ENCODE results near the gene PYGM.

PYGM gene

GRCh38 chr11:64778223-64778472 is 18.4 kb upstream of the PYGM start:
- TF ChIP-seq, protein P1, sequence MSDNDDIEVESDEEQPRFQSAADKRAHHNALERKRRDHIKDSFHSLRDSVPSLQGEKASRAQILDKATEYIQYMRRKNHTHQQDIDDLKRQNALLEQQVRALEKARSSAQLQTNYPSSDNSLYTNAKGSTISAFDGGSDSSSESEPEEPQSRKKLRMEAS (IDR thresholded peaks at IDR 0.05) = no peak
- no peak for TF ChIP-seq FOXM1 (IDR thresholded peaks at IDR 0.05; ENCODE audit: borderline replicate concordance, low read depth)
- no peak for TF ChIP-seq ZBTB7A (IDR thresholded peaks at IDR 0.05; ENCODE audit: low read depth)
- no peak for TF ChIP-seq EGR1 (IDR thresholded peaks at IDR 0.05)
- TF ChIP-seq RAD21 (IDR thresholded peaks at IDR 0.05; ENCODE audit: low read depth) = no peak
- no peak; the same call in 1 of the 2 replicates for TF ChIP-seq TCF12 (IDR thresholded peaks at IDR 0.05; ENCODE audit: low read depth)
- no peak for TF ChIP-seq TEAD4 (IDR thresholded peaks at IDR 0.05)
- no peak for TF ChIP-seq NFIC (IDR thresholded peaks at IDR 0.05)
- TF ChIP-seq TAF1 (IDR thresholded peaks at IDR 0.05; ENCODE audit: low read depth) = no peak
- no peak for TF ChIP-seq CREB1 (IDR thresholded peaks at IDR 0.05; ENCODE audit: low read depth)
- TF ChIP-seq, protein P2, sequence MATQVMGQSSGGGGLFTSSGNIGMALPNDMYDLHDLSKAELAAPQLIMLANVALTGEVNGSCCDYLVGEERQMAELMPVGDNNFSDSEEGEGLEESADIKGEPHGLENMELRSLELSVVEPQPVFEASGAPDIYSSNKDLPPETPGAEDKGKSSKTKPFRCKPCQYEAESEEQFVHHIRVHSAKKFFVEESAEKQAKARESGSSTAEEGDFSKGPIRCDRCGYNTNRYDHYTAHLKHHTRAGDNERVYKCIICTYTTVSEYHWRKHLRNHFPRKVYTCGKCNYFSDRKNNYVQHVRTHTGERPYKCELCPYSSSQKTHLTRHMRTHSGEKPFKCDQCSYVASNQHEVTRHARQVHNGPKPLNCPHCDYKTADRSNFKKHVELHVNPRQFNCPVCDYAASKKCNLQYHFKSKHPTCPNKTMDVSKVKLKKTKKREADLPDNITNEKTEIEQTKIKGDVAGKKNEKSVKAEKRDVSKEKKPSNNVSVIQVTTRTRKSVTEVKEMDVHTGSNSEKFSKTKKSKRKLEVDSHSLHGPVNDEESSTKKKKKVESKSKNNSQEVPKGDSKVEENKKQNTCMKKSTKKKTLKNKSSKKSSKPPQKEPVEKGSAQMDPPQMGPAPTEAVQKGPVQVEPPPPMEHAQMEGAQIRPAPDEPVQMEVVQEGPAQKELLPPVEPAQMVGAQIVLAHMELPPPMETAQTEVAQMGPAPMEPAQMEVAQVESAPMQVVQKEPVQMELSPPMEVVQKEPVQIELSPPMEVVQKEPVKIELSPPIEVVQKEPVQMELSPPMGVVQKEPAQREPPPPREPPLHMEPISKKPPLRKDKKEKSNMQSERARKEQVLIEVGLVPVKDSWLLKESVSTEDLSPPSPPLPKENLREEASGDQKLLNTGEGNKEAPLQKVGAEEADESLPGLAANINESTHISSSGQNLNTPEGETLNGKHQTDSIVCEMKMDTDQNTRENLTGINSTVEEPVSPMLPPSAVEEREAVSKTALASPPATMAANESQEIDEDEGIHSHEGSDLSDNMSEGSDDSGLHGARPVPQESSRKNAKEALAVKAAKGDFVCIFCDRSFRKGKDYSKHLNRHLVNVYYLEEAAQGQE (IDR thresholded peaks at IDR 0.05; ENCODE audit: low read depth) = no peak
- no peak for TF ChIP-seq CEBPB (IDR thresholded peaks at IDR 0.05)
- TF ChIP-seq USF1 (IDR thresholded peaks at IDR 0.05) = no peak
- TF ChIP-seq EP300 (IDR thresholded peaks at IDR 0.05; ENCODE audit: borderline replicate concordance) = no peak
- no peak for TF ChIP-seq YY1 (IDR thresholded peaks at IDR 0.05; ENCODE audit: low read depth)

- TF ChIP-seq TCF12 (IDR thresholded peaks at IDR 0.05; ENCODE audit: low read depth) = no peak
- no peak for TF ChIP-seq CREB1 (IDR thresholded peaks at IDR 0.05; ENCODE audit: low read depth)
- no peak for TF ChIP-seq RAD21 (IDR thresholded peaks at IDR 0.05; ENCODE audit: low read depth)
- TF ChIP-seq TEAD4 (IDR thresholded peaks at IDR 0.05) = no peak
- TF ChIP-seq YY1 (IDR thresholded peaks at IDR 0.05; ENCODE audit: low read depth) = no peak
- TF ChIP-seq, protein P2 (IDR thresholded peaks at IDR 0.05; ENCODE audit: low read depth) = peak; percentile 77
Measured at GRCh38 chr11:64777449-64778222, 17.9 kb upstream of the PYGM start.

- no peak for TF ChIP-seq CREB1 (IDR thresholded peaks at IDR 0.05; ENCODE audit: low read depth)
- TF ChIP-seq YY1 (IDR thresholded peaks at IDR 0.05; ENCODE audit: low read depth) = no peak
- no peak for TF ChIP-seq NFIC (IDR thresholded peaks at IDR 0.05)
- TF ChIP-seq RAD21 (IDR thresholded peaks at IDR 0.05; ENCODE audit: low read depth) = no peak
- no peak for TF ChIP-seq TEAD4 (IDR thresholded peaks at IDR 0.05)
- no peak for TF ChIP-seq CEBPB (IDR thresholded peaks at IDR 0.05)
- TF ChIP-seq ZBTB7A (IDR thresholded peaks at IDR 0.05; ENCODE audit: low read depth) = no peak
- TF ChIP-seq USF1 (IDR thresholded peaks at IDR 0.05) = no peak
Measured at GRCh38 chr11:64776875-64777274, 17.1 kb upstream of the PYGM start.

DNA sequence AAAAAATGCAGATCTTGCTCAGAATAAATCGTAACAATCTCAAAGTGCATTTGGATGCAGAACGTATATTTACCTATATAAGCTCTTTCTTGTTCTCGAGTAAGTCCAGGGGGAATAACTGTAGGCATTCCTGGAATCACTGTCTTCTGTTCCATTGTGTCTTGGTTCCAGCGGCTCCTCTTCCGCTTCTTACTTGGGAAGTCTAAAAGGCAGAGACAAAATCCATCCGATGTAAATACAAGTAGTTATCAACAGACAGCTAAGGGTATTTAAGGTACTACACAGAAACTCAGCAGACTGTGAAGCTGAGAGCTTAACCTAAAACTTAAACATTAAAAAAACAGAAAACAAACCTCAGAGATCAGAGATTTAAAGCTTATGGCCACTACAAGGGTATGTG is 16.7 kb upstream of the PYGM start:
- no peak for TF ChIP-seq CEBPB (IDR thresholded peaks at IDR 0.05)
- no peak for TF ChIP-seq EGR1 (IDR thresholded peaks at IDR 0.05)
- no peak for TF ChIP-seq USF1 (IDR thresholded peaks at IDR 0.05)
- TF ChIP-seq TAF1 (IDR thresholded peaks at IDR 0.05; ENCODE audit: low read depth) = no peak
- no peak for TF ChIP-seq TCF12 (IDR thresholded peaks at IDR 0.05; ENCODE audit: low read depth)
- TF ChIP-seq, protein P1 (IDR thresholded peaks at IDR 0.05) = no peak
- no peak for TF ChIP-seq RAD21 (IDR thresholded peaks at IDR 0.05; ENCODE audit: low read depth)
- no peak for TF ChIP-seq YY1 (IDR thresholded peaks at IDR 0.05; ENCODE audit: low read depth)

- no peak for TF ChIP-seq EGR1 (IDR thresholded peaks at IDR 0.05)
- TF ChIP-seq TAF1 (IDR thresholded peaks at IDR 0.05; ENCODE audit: low read depth) = no peak
- TF ChIP-seq, protein P2 (IDR thresholded peaks at IDR 0.05; ENCODE audit: low read depth) = no peak
- TF ChIP-seq USF1 (IDR thresholded peaks at IDR 0.05) = no peak
- TF ChIP-seq, protein P1 (IDR thresholded peaks at IDR 0.05) = no peak
- no peak for TF ChIP-seq ZBTB7A (IDR thresholded peaks at IDR 0.05; ENCODE audit: low read depth)
- TF ChIP-seq CEBPB (IDR thresholded peaks at IDR 0.05) = no peak
- no peak for TF ChIP-seq CREB1 (IDR thresholded peaks at IDR 0.05; ENCODE audit: low read depth)
- no peak for TF ChIP-seq YY1 (IDR thresholded peaks at IDR 0.05; ENCODE audit: low read depth)
- no peak for TF ChIP-seq TCF12 (IDR thresholded peaks at IDR 0.05; ENCODE audit: low read depth)
- TF ChIP-seq EP300 (IDR thresholded peaks at IDR 0.05; ENCODE audit: borderline replicate concordance) = no peak
- TF ChIP-seq TEAD4 (IDR thresholded peaks at IDR 0.05) = no peak
- no peak for TF ChIP-seq RAD21 (IDR thresholded peaks at IDR 0.05; ENCODE audit: low read depth)
- no peak for TF ChIP-seq NFIC (IDR thresholded peaks at IDR 0.05)
- no peak for TF ChIP-seq FOXM1 (IDR thresholded peaks at IDR 0.05; ENCODE audit: borderline replicate concordance, low read depth)
Measured at GRCh38 chr11:64774144-64774543, 14.4 kb upstream of the PYGM start.
